Measurements from ENCODE around the gene CTSA. TPM values are rescaled to one million over a fixed set of nuclear protein-coding genes. Genes with fewer than 3 reads are reported as not detected.
A peak's percentile ranks its signal among the peaks of the same experiment; 100 is the strongest.

Gene CTSA
- total RNA-seq, 1 experiment from 2014 or later, result 123 TPM

GRCh38 chr20:45948261-45948733 is 57.2 kb downstream of the CTSA start:
- 0 out of 2 replicates have a peak, but pooled peaks cover 14% of the 10 kb centered on the region for H3K36me3 ChIP-seq (ENCODE audit: low read depth)
- H3K9me2 ChIP-seq (ENCODE audit: insufficient read depth), result no peaks in the 10 kb centered on the region
- H3K27me3 ChIP-seq (ENCODE audit: insufficient read depth, low read depth), result no peaks in the 10 kb centered on the region
- intact Hi-C loops (cut with micrococcal nuclease; ENCODE audit: unreplicated experiment), result no loop called here
- peaks cover 36% of the 10 kb centered on the region for H3K4me1 ChIP-seq (replicated peaks; ENCODE audit: insufficient read depth)
- no peaks in the 10 kb centered on the region for H3K9me3 ChIP-seq (ENCODE audit: insufficient read depth, low read depth)
- H3K79me2 ChIP-seq (ENCODE audit: low read depth), result no peaks in the 10 kb centered on the region
- peak in 1 of 2 experiments; percentile 20 for DNase-seq
- no peak overlapping the region for H3K27ac ChIP-seq
- H3K4me2 ChIP-seq, result no peak overlapping the region
- TF ChIP-seq EZH2 (IDR thresholded peaks at IDR 0.05; ENCODE audit: low read depth) (no peak), CTCF (conservative IDR thresholded peaks at IDR 0.05) (no peak)
- no peak overlapping the region for H3K4me3 ChIP-seq
- ChIA-PET CTCF (no interaction called here), POLR2A (ENCODE audit: unreplicated experiment) (no interaction called here)
- no peak overlapping the region for H2AFZ ChIP-seq
- peaks cover 41% of the 10 kb centered on the region for H3F3A ChIP-seq (ENCODE audit: insufficient read depth, low read depth)
- H4K20me1 ChIP-seq (ENCODE audit: insufficient read depth), result no peaks in the 10 kb centered on the region
- BruUV-seq (replicated peaks), result no TSS peak

Other genes starting within 250 kb of the CTSA start
- gene WFDC11, start 221.1 kb upstream of the CTSA start, total RNA-seq (2021), result not detected in 2 replicates
- gene WFDC13, start 189.3 kb upstream of the CTSA start, total RNA-seq (2021), result not detected in 2 replicates
- not detected in 2 replicates for gene WFDC10B, start 186.3 kb upstream of the CTSA start, total RNA-seq (2021)
- not detected in 2 replicates for gene SPINT4, start 169.0 kb upstream of the CTSA start, total RNA-seq (2021)
- gene WFDC3, start 99.5 kb upstream of the CTSA start, total RNA-seq (2021), result 21.6 and 22.4 TPM in 2 replicates
- gene DNTTIP1, start 99.4 kb upstream of the CTSA start, total RNA-seq (2021), result 53.4 and 56.6 TPM in 2 replicates
- 207 TPM in 2 replicates for gene UBE2C, start 78.7 kb upstream of the CTSA start, total RNA-seq (2021)
- gene TNNC2, start 64.0 kb upstream of the CTSA start, total RNA-seq (2021), result 1.3 TPM in 1 of 2 replicates, not detected in the other
- 9.8 and 13.3 TPM in 2 replicates for gene SNX21, start 57.5 kb upstream of the CTSA start, total RNA-seq (2021)
- gene ACOT8, start 33.9 kb upstream of the CTSA start, total RNA-seq (2021), result 33.4 and 40.0 TPM in 2 replicates
- 2.7 and 3.3 TPM in 2 replicates for gene ZSWIM3, start 33.7 kb upstream of the CTSA start, total RNA-seq (2021)
- 13.2 and 13.5 TPM in 2 replicates for gene ZSWIM1, start 10.1 kb upstream of the CTSA start, total RNA-seq (2021)
- 5.2 and 6.3 TPM in 2 replicates for gene SPATA25, start 3.7 kb upstream of the CTSA start, total RNA-seq (2021)
- 6.5 and 9.2 TPM in 2 replicates for gene NEURL2, start 127 bp upstream of the CTSA start, total RNA-seq (2021)
- 113 and 127 TPM in 2 replicates for gene PLTP, start 20.8 kb downstream of the CTSA start, total RNA-seq (2021)
- 35.3 and 35.6 TPM in 2 replicates for gene PCIF1, start 43.3 kb downstream of the CTSA start, total RNA-seq (2021)
- 14.1 and 16.3 TPM in 2 replicates for gene ZNF335, start 80.9 kb downstream of the CTSA start, total RNA-seq (2021)
- not detected in 2 replicates for gene MMP9, start 117.6 kb downstream of the CTSA start, total RNA-seq (2021)
- gene SLC12A5, start 137.9 kb downstream of the CTSA start, total RNA-seq (2021), result 6.0 and 8.7 TPM in 2 replicates
- gene NCOA5, start 198.6 kb downstream of the CTSA start, total RNA-seq (2021), result 15.8 and 28.1 TPM in 2 replicates
- 7.3 and 13.6 TPM in 2 replicates for gene CD40, start 227.0 kb downstream of the CTSA start, total RNA-seq (2021)

Data from PC-9 (cell line).